OCI-LY1 (cell line): ENCODE measurements around the gene SMOC2.

Source experiments
- EZH2 ChIP-seq: fragments of 200-600 bp; sonication (generic), shearing (Covaris generic); IDR thresholded peaks from 2 replicates; pipeline ENCODE4 v1.8.0; 2017; ENCODE audit warnings: borderline replicate concordance, mixed run types, mild to moderate bottlenecking, antibody characterized with exemption, low read length, moderate library complexity, mixed read lengths
- TF ChIP-seq, protein P1 (sequence below): fragments of 200-600 bp; sonication (generic), shearing (Covaris generic); IDR thresholded peaks from 2 replicates; pipeline ENCODE4 v1.5.1; 2017; ENCODE audit warnings: mild to moderate bottlenecking, antibody characterized with exemption, low read length, moderate library complexity, mixed read lengths

DNA sequence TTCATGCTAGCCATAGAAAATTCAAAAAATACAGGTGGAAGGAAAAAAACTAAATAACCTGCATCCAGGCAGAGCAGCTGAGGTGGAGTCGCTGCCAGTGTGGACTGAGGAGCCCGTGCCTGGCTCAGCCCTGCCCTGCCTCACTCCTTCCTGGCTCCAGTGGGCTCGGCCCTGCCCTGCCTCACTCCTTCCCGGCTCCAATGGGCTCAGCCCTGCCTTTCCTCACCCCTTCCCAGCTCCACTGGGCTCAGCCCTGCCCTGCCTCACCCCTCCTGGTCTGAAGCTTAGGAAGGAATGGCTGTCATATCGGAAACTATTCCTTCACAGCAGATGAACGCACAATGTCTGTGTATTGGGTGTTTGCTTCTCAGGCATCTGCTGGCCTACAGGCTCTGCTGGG, 142.1 kb downstream of the SMOC2 start:
- TF ChIP-seq, protein P1, sequence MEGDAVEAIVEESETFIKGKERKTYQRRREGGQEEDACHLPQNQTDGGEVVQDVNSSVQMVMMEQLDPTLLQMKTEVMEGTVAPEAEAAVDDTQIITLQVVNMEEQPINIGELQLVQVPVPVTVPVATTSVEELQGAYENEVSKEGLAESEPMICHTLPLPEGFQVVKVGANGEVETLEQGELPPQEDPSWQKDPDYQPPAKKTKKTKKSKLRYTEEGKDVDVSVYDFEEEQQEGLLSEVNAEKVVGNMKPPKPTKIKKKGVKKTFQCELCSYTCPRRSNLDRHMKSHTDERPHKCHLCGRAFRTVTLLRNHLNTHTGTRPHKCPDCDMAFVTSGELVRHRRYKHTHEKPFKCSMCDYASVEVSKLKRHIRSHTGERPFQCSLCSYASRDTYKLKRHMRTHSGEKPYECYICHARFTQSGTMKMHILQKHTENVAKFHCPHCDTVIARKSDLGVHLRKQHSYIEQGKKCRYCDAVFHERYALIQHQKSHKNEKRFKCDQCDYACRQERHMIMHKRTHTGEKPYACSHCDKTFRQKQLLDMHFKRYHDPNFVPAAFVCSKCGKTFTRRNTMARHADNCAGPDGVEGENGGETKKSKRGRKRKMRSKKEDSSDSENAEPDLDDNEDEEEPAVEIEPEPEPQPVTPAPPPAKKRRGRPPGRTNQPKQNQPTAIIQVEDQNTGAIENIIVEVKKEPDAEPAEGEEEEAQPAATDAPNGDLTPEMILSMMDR: no peak
- TF ChIP-seq EZH2: no peak
